ENCODE results near the gene EVA1A. TPM values are rescaled to one million over a fixed set of nuclear protein-coding genes. Genes with fewer than 3 reads are reported as not detected.
A peak's percentile ranks its signal among the peaks of the same experiment; 100 is the strongest.

Gene EVA1A
- total RNA-seq, 2 donors from 2014 or later, result 1.2 to 1.8 TPM

- no peak overlapping the region for H3K27ac Mint-ChIP-seq
- H3K27me3 Mint-ChIP-seq (ENCODE audit: insufficient read depth), result peaks cover 47% of the 10 kb centered on the region
- WGBS, 2 experiments (ENCODE audit: insufficient coverage in 1 of 2, insufficient read length in 1 of 2), result 13 to 25% methylated on average over 1 to 6 of the region's 8 CpGs
- TF ChIP-seq CTCF (conservative IDR thresholded peaks at IDR 0.05), result no peak
- H3K9ac ChIP-seq (ENCODE audit: extremely low read depth, low read length, poor library complexity, severe bottlenecking), result no peak overlapping the region
- H3K4me3 ChIP-seq (ENCODE audit: low read length), result peak overlapping the region; percentile 82
- peaks cover 25% of the 10 kb centered on the region for H3K4me1 Mint-ChIP-seq
- no peaks in the 10 kb centered on the region for H3K9me3 Mint-ChIP-seq
- H3K36me3 ChIP-seq (ENCODE audit: control insufficient read depth, insufficient read depth, low read length), result no peaks in the 10 kb centered on the region
- H3K36me3 Mint-ChIP-seq (ENCODE audit: low read depth), result no peaks in the 10 kb centered on the region
- peaks cover 77% of the 10 kb centered on the region for H3K27me3 ChIP-seq (ENCODE audit: control insufficient read depth, insufficient read depth, low read length, poor library complexity, severe bottlenecking)
- H3K9me3 ChIP-seq (ENCODE audit: control insufficient read depth, low read length), result no peaks in the 10 kb centered on the region
- DNase-seq, result no peak
- H3K4me3 Mint-ChIP-seq, result peak overlapping the region; percentile 77
- H3K4me1 ChIP-seq (ENCODE audit: control insufficient read depth, insufficient read depth, low read length), result no peaks in the 10 kb centered on the region
- no peak overlapping the region for H3K27ac ChIP-seq (ENCODE audit: low read depth, low read length)
Measured at GRCh38 chr2:75559680-75560021, 1.1 kb downstream of the EVA1A start.

- peaks cover 74% of the 10 kb centered on the region for H3K27me3 ChIP-seq (ENCODE audit: control insufficient read depth, insufficient read depth, low read length, poor library complexity, severe bottlenecking)
- no peak overlapping the region for H3K4me3 ChIP-seq (ENCODE audit: low read length)
- no peak overlapping the region for H3K9ac ChIP-seq (ENCODE audit: extremely low read depth, low read length, poor library complexity, severe bottlenecking)
- no peaks in the 10 kb centered on the region for H3K36me3 ChIP-seq (ENCODE audit: control insufficient read depth, insufficient read depth, low read length)
- Mint-ChIP-seq H3K4me3 (no peak overlapping the region), H3K36me3 (ENCODE audit: low read depth) (no peaks in the 10 kb centered on the region), H3K4me1 (peaks cover 29% of the 10 kb centered on the region), H3K27me3 (ENCODE audit: insufficient read depth) (peaks cover 43% of the 10 kb centered on the region), H3K27ac (no peak overlapping the region), H3K9me3 (no peaks in the 10 kb centered on the region)
- H3K27ac ChIP-seq (ENCODE audit: low read depth, low read length), result no peak overlapping the region
- 91 to 94% methylated on average over 6 to 9 of the region's 9 CpGs for WGBS, 2 experiments (ENCODE audit: insufficient coverage in 1 of 2, insufficient read length in 1 of 2)
- no peaks in the 10 kb centered on the region for H3K9me3 ChIP-seq (ENCODE audit: control insufficient read depth, low read length)
- no peak for DNase-seq
- TF ChIP-seq CTCF (conservative IDR thresholded peaks at IDR 0.05), result no peak
- H3K4me1 ChIP-seq (ENCODE audit: control insufficient read depth, insufficient read depth, low read length), result no peaks in the 10 kb centered on the region
Measured at GRCh38 chr2:75558786-75559679, 1.7 kb downstream of the EVA1A start.

DNA sequence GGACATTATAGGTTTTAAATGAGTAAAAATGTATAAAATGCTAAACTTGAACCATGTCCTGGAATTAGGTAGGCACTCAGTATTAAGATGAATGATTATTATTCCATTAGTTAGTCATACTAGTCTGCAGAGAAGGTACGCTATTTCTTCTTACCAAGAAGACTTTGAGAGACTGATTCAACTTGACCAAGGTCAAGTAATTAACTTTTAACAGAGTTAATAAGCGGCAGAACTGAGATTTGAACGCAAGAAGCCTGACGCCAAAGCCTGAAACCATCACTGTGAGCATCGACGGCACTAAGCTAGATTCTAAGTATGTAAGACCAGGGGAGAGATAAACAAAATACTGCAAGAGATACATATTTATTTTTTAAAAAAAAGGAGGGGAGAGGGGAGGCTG, 2.6 kb downstream of the EVA1A start:
- TF ChIP-seq CTCF (conservative IDR thresholded peaks at IDR 0.05), result no peak
- WGBS, 2 experiments (ENCODE audit: insufficient coverage in 1 of 2, insufficient read length in 1 of 2), result 92 to 100% methylated on average over 6 of the region's 6 CpGs
- Histone ChIP-seq H3K9me3 (ENCODE audit: control insufficient read depth, low read length) (no peaks in the 10 kb centered on the region), H3K27ac (ENCODE audit: low read depth, low read length) (no peak overlapping the region), H3K36me3 (ENCODE audit: control insufficient read depth, insufficient read depth, low read length) (no peaks in the 10 kb centered on the region), H3K4me3 (ENCODE audit: low read length) (no peak overlapping the region), H3K4me1 (ENCODE audit: control insufficient read depth, insufficient read depth, low read length) (no peaks in the 10 kb centered on the region), H3K27me3 (ENCODE audit: control insufficient read depth, insufficient read depth, low read length, poor library complexity, severe bottlenecking) (peaks cover 66% of the 10 kb centered on the region), H3K9ac (ENCODE audit: extremely low read depth, low read length, poor library complexity, severe bottlenecking) (no peak overlapping the region)
- no peak overlapping the region for H3K27ac Mint-ChIP-seq
- no peak overlapping the region for H3K4me3 Mint-ChIP-seq
- no peaks in the 10 kb centered on the region for H3K9me3 Mint-ChIP-seq
- H3K4me1 Mint-ChIP-seq, result peaks cover 32% of the 10 kb centered on the region
- DNase-seq, result no peak
- H3K27me3 Mint-ChIP-seq (ENCODE audit: insufficient read depth), result peaks cover 43% of the 10 kb centered on the region
- no peaks in the 10 kb centered on the region for H3K36me3 Mint-ChIP-seq (ENCODE audit: low read depth)
